ENCODE measurements around the gene STMN3. TPM values are rescaled to one million over a fixed set of nuclear protein-coding genes. Genes with fewer than 3 reads are reported as not detected.

Gene STMN3
- total and polyA plus RNA-seq, 2 of the 8 experiments (the other 6 are each of a cell fraction or from before 2014, with no cell fraction given) = 51.5 to 63.1 TPM

- Histone ChIP-seq H3K4me3 (ENCODE audit: extremely low read depth in 1 of 4, insufficient read depth in 2 of 4, low read depth in 3 of 4, low read length in 4 of 4) (no peak overlapping the region), H3K23me2 (ENCODE audit: low read depth, low read length) (no peaks in the 10 kb centered on the region), H3K9me3 (ENCODE audit: insufficient read depth in 2 of 2, low read depth in 1 of 2, low read length in 1 of 2) (no peaks in the 10 kb centered on the region), H3K79me2 (ENCODE audit: control insufficient read depth in 1 of 2, insufficient read depth in 2 of 2, low read length in 2 of 2) (no peaks in the 10 kb centered on the region), H3K23ac (ENCODE audit: insufficient read length) (no peak overlapping the region), H3K4me2 (ENCODE audit: insufficient read depth in 1 of 2, low read depth in 2 of 2, low read length in 2 of 2) (no peak overlapping the region), H2AFZ (ENCODE audit: low read length) (no peak overlapping the region), H3K4ac (replicated peaks; ENCODE audit: insufficient read length, low read depth, low read length) (no peak overlapping the region), H2BK12ac (ENCODE audit: low read depth, low read length) (no peak overlapping the region), H2AK5ac (ENCODE audit: low read depth, low read length) (no peak overlapping the region), H4K8ac (ENCODE audit: extremely low read depth, insufficient read depth, low read length) (no peak overlapping the region), H3K56ac (replicated peaks; ENCODE audit: insufficient read length, low read depth, low read length) (no peak overlapping the region), H3K27me3 (replicated peaks in 1 of 4; ENCODE audit: control insufficient read depth in 3 of 4, extremely low read depth in 1 of 4, insufficient read depth in 3 of 4, low read length in 3 of 4) (no peaks in the 10 kb centered on the region), H4K5ac (ENCODE audit: insufficient read length, low read depth, low read length) (no peak overlapping the region), H2BK15ac (ENCODE audit: low read length) (no peak overlapping the region), H3K9ac (replicated peaks in 1 of 4; ENCODE audit: extremely low read depth in 1 of 4, low read depth in 3 of 4, low read length in 3 of 4) (no peak overlapping the region), H2BK5ac (ENCODE audit: low read depth, low read length) (no peak overlapping the region; the same call in 1 of the 2 replicates), H3K18ac (ENCODE audit: extremely low read depth, low read length) (no peak overlapping the region), H3K4me1 (replicated peaks in 1 of 4; ENCODE audit: control insufficient read depth in 3 of 4, insufficient read depth in 4 of 4, low read length in 3 of 4) (no peaks in the 10 kb centered on the region), H4K91ac (replicated peaks; ENCODE audit: insufficient read length, low read length) (no peak overlapping the region), H2BK20ac (ENCODE audit: low read length) (no peak overlapping the region), H3K79me1 (ENCODE audit: low read depth, low read length) (no peaks in the 10 kb centered on the region; the same call in 1 of the 2 replicates), H3K27ac (ENCODE audit: low read depth, low read length) (no peak overlapping the region), H4K20me1 (replicated peaks in 1 of 2; ENCODE audit: control insufficient read depth in 1 of 2, insufficient read depth in 2 of 2, low read length in 2 of 2) (peaks cover 2 to 6% of the 10 kb centered on the region in 2 experiments), H2BK120ac (replicated peaks; ENCODE audit: low read depth, low read length) (no peak overlapping the region), H3K36me3 (ENCODE audit: control insufficient read depth in 2 of 4, insufficient read depth in 4 of 4, low read length in 3 of 4) (peaks cover 2 to 25% (median 14%) of the 10 kb centered on the region in 4 experiments; a peak in 7 of 8 replicates), H3K14ac (ENCODE audit: insufficient read length) (no peak overlapping the region)
- no peak for TF ChIP-seq TCF12 (IDR thresholded peaks at IDR 0.05; ENCODE audit: low read depth, low read length)
- TF ChIP-seq, protein P1, sequence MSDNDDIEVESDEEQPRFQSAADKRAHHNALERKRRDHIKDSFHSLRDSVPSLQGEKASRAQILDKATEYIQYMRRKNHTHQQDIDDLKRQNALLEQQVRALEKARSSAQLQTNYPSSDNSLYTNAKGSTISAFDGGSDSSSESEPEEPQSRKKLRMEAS (IDR thresholded peaks at IDR 0.05) = no peak
- TF ChIP-seq ZNF274 (IDR thresholded peaks at IDR 0.05; ENCODE audit: borderline replicate concordance, extremely low read depth, low read length) = no peak
- TF ChIP-seq, protein P2, sequence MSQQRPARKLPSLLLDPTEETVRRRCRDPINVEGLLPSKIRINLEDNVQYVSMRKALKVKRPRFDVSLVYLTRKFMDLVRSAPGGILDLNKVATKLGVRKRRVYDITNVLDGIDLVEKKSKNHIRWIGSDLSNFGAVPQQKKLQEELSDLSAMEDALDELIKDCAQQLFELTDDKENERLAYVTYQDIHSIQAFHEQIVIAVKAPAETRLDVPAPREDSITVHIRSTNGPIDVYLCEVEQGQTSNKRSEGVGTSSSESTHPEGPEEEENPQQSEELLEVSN (IDR thresholded peaks at IDR 0.05) = no peak
- TF ChIP-seq USF2 (IDR thresholded peaks at IDR 0.05; ENCODE audit: low read length) = no peak
- no peak for TF ChIP-seq SP4 (IDR thresholded peaks at IDR 0.05; ENCODE audit: low read length)
- TF ChIP-seq CHD1 (IDR thresholded peaks at IDR 0.05; ENCODE audit: low read depth, low read length) = no peak
- TF ChIP-seq RXRA (IDR thresholded peaks at IDR 0.05; ENCODE audit: insufficient read depth, low read depth, low read length) = no peak
- TF ChIP-seq RBBP5 (IDR thresholded peaks at IDR 0.05; ENCODE audit: borderline replicate concordance, low read depth, low read length) = no peak
- TF ChIP-seq GABPA (IDR thresholded peaks at IDR 0.05; ENCODE audit: borderline replicate concordance, insufficient read depth, low read length) = no peak
- WGBS, 2 experiments (ENCODE audit: extremely low coverage in 1 of 2, insufficient coverage in 1 of 2, insufficient read length in 1 of 2, insufficient replicate concordance in 2 of 2, low coverage in 1 of 2, low lambda C conversion rate in 2 of 2, missing lambda C conversion rate in 1 of 2) = 94% methylated on average over 9 of the region's 11 CpGs; no CpG with 5 or more reads in 1 of the 2 experiments
- no peak for FAIRE-seq
- CTCF ChIA-PET (ENCODE audit: partially characterized antibody) = interaction anchor here (0.5 to 1.1 kb wide), 5 partner anchors 50 to 253 kb away, joined by 3 to 5 read pairs (median 3); no protein-coding TSS in a partner anchor
- POLR2A ChIA-PET (ENCODE audit: partially characterized antibody) = interaction anchor here (0.6 to 1.6 kb wide), 7 partner anchors 10 to 244 kb away, joined by 3 to 4 read pairs (median 3); no protein-coding TSS in a partner anchor
- no peak for DNase-seq (ENCODE audit: low read depth in 1 of 2, low spot score in 2 of 2)
Measured at GRCh38 chr20:63668351-63668750, 15.1 kb upstream of the STMN3 start.

All from H1 (cell line).